ENCODE data around the gene ANGPTL8.

ANGPTL8 gene

DNA sequence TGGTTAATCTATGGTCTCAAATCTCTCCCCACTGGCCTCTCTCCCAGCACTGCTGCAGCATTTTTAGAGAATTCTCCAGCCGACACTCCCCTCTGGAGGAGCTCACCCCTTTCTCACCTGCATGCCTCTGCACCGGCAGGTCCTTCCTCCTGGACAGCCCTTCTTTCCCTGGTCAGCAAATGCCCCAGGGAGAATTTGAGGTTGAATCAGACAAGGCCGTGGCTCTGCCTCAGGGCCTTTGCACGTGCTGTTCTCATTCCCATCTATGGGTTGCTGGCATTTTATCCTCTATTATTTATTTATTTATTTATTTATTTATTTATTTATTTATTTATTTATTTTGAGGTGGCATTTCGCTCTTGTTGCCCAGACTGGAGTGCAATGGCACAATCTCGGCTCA is 24.3 kb downstream of the ANGPTL8 start:
- no peak for DNase-seq

DNA sequence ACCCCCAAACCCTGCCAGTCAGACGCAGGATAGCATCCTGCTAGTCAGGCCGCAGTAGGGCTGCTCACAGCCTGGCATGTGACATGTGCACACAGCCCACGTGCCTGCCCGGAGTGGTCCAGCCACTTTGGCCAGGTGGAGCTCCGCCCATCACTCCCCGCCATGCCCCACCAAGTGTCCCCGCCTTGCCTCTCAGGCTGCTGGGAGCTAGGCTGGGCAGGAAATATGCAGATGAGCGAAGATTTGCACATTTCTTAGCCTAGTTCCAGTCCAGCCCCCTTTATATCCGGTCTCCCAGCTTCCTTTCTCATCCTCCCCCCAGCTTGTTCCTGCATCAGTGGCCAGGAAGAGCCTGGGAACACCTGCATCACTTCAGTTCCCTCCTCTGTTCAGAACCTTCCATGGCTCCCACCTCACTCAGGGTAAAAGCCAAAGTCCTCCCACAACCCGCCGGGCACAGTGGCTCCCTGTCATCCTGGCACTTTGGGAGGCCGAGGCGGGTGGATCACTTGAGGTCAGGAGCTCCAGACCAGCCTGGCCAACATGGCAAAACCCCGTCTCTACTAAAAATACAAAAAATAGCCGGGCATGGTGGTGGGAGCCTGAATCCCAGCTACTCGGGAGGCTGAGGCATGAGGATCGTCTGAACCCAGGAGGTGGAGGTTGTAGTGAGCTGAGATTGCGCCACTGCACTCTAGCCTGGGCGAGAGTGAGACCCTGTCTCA is 25.2 kb downstream of the ANGPTL8 start:
- no peak for DNase-seq

DNA sequence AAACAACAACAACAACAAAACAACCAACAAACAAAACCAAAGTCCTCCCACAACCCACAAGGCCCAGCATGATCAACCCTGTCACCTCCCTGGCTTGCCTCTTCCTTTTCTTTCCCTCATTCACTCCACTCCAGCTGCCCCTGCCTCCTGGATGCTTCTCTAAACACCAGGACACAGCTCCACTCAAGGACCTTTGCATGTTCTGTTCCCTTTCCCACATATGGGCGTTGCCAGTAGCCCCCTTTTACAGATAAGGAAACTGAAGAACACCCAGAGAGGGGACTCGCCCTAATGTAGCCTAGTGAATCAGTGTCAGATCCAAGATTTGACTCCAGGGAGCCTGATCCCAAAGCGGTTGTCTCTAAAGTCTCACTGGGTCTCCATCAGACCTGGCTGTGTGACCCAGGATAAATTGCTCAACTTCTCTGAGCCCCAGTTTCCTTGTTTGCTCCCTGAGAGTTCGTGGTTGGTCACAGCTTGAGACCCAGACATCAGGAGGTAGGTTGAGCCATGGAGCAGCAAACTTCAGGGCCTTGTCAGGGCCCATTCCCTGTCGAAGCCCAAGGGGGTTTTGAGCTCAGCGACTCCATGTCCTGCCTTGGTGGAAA is 25.9 kb downstream of the ANGPTL8 start:
- no peak for DNase-seq

DNA sequence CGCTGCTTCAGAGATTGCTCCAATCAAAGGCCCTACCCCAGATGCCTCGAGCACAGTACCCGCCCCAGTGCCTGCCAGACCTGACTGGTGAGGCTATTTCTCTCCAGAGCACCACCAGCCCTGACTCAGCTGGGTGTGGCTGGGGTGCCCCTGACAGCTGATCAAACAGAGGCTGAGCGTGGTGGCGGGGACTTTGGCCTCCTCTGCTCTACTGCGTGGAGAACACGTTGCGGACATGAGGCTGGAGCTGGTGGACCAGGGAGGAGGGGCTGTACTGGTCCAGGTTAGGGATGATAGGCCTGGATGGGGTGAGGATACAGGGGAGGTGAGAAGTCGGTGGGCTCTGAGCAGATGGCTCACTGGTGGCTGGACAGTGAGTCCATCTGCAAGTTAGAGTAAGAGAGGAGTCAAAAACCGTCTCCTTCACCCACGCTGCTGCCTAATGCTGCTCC is 26.4 kb downstream of the ANGPTL8 start:
- DNase-seq, result peak in 2 of 3 experiments; percentile 50 to 66

DNA sequence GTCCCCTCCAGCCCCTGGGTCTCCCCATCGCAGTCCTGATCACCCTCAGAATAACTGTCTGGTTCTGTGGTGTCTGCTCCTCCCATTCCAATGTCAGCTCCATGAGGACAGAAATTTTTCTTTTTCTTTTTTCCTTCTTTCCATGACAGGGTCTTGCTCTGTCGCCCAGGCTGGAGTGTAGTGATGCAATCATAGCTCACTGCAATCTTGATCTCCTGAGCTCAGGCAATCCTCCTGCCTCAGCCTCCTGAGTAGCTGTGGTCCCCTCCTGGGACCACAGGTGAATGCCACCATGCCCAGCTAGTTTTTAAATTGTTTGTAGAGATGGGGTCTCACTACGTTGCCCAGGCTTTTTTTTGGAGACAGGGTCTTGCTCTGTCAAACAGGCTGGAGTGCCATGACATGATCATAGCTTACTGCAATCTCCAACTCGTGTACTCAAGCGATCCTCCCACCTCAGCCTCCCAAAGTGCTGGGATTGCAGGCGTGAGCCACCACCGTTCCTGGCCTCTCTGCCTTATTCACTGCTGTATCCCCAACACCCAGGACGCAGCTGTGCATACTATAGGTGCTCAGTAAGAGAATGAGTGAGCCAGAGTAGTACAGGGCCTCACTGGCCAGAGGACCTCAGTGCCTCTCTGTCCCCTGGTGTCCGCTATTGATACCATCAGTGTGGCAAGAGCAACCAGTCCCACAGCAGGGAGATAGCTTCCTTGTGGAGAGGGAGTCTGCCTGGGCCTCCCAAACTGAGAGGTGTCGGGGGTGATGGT is 28.1 kb downstream of the ANGPTL8 start:
- no peak for DNase-seq

DNA sequence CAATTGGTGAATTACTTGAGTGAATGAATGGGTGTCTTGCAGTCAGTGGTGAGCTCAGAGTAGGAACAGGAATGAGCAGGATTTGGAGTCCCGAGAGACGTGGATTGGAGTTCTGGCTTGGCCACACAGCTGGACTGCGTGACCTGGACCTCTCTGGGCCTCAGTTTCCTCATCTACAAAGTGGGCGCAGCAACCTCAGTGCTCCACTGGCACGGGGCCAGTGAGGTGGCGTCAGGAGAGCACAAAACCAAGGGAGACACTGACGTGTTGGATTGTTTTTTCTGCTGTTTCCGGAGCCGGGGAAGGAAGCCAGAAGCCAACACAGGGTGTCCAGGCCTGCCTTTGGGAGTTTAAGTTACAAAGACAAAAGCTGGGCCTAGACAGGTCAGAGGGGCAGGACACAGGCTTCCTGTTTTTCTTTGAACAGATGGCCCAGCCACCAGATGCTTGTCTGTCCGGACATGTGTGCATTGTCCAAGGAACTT is 29.4 kb downstream of the ANGPTL8 start:
- DNase-seq, result no peak

DNA sequence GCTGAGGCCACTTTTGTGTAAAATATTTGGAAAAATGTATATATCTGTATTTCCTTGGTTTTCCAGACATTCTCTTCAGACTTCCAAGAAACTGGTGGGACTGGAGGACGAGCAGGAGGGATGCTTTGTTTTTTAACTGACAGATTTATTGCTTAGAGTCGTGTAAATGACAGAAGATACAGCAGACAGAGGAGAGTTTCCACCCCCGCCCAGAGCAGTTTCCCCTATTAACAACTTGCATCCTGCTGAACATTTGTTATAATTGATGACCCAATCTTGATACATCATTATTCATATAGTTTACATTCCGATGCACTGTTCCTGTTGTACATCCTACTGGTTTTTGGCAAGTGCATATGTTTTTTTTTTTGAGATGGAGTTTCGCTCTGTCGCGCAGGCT is 30.0 kb downstream of the ANGPTL8 start:
- DNase-seq, result no peak

DNA sequence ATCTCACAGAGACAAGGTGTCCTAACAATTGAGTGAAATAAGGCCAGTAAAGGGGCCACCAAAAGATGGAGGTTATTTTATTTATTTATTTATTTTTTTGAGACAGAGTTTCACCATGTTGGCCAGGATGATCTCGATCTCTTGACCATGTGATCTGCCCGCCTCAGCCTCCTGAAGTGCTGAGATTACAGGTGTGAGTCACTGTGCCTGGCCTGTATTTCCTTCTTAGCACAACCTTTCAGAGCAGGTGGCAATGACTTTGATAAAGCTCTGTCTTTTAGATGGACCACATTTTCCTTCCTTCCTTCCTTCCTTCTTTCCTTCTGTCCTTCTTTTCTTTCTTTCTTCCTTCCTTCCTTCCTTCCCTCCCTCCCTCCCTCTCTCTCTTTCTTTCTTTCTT is 33.9 kb downstream of the ANGPTL8 start:
- no peak for DNase-seq

DNA sequence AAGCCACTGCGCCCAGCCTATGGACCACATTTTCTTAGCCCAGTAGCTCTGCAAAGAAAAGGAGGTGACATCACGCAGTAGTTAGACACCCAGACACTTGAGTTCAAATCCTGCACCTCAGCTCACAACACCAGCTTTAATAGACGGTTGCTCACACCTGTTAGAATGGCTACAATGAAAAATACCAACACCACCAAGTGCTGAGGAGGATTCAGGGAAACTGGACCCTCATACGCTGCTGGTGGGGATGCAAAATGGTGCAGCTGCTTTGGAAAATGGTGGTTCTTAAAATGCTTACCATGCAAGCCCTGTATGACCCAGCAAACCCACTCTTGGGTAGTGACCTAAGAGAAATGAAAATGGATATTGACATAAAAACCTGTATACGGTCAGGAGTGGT is 34.6 kb downstream of the ANGPTL8 start:
- DNase-seq, result no peak

DNA sequence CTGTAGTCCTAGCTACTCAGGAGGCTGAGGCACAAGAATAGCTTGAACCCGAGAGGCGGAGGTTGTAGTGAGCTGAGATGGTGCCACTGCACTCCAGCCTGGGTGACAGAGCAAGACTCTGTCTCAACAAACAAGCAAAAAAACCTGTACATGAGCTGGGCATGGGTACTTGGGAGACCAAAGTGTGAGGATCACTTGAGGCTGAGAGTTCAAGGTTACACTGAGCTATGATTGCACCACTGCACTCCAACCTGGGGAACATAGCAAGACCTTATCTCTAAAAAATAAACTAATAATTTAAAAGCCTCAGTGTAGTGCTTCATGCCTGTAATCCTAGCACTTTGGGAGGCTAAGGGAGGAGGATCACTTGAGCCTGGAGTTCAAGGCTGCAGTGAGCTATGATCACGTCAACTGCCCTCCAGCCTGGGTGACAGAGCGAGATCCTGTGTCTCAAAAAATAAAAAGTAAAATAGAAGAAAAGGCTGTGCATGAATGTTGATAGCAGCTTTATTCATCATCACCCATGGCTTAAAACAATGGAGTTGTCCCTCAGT is 35.2 kb downstream of the ANGPTL8 start:
- no peak for DNase-seq

DNA sequence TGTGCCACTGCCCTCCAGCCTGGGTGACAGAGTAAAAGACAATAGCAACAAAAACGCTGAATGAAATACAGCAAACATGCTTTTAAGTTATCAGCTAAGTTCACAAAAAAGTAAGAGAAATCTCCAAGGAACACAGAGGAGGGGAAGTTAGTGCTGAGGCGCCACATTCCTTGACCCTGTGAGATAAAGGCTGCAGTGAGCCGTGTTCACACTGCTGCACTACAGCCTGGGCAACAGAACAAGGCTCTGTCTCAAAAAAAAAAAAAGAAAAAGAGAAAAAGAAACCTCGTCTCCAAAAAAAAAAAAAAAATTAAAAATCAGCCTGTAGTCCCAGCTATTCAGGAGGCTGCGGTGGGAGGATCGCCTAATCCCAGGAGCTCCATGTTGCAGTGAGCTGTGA is 39.3 kb downstream of the ANGPTL8 start:
- DNase-seq, result no peak

DNA sequence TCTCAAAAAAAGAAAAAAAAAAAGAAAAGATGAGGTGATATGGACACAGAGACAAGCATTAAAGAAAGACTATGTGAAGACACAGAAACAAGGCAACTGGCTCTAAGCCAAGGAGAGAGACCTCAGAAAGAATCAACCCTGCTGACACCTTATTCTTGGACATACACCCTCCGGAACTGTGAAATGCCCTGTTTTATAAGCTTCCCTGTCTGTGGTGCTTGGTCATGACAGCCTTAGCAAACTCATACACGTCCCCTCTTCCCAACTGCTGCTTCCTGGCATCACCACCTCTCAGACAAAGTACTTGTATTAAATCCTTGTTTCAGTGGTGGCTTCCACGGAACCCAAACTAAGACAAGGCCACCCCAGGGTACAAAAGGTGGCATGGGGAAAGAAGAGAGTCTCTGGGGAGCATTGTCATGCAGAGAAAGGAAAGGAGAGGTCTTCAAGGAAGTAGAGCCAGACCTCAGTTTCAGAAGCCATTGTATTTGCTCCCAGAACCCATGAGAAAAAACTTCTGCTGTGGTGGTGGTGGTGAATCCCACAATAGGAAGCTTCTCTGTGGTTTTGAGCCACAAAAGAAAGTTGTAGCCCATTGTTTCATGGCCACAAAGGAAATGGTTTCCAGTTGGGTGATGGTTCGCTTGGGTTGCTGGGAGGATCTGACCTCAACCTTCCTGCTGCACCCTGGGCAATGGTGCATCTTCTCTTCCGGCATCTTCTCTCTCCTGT is 40.3 kb downstream of the ANGPTL8 start:
- peak in 1 of 3 experiments; percentile 27 for DNase-seq

DNA sequence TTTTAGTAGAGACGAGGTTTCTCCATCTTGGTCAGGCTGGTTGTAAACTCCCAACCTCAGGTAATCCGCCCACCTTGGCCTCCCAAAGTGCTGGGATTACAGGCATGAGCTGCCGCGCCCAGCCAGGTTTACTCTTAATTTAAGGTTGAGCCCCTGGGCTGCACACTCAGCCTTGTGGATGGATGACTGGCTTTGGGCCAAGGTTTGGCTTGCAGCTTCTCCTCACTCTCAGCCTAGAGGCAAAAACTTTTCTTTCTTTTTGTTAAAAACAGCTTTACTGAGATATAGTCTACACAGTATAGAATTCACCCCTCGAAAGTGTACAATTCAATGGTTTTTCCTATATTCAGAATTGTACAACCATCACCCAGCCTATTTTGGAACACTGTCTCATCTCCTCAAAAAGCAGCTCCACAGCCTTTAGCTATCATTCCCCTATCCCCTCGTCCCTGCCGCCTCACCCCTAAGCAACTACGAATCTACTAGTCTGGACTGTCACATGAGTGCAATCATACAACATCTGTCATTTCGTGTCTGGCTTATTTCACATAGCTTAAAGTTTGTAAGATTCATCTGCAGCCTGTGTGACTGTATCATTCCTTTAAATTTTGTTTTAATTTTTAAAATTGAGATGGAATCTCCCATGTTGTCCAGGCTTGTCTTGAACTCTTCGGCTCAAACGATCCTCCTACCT is 42.1 kb downstream of the ANGPTL8 start:
- DNase-seq, result no peak

DNA sequence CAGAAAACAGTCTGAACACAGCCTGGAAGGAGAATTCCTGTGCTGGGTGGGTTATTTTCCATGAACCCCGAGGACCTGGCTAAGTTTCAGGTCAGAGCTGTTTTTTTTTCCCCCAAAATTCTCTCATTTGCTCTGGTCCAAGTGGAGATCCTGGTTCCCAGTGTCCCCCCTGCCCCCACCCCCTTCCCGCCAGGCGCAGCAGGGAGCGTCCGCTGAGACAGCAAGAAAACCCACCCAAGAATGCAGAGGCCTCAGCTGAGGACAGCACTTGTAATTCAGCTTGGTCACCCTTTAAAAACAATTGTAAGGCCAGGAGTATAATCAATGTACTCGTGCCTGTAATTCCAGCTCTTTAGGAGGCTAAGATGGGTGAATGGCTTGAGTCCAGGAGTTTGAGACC is 45.1 kb downstream of the ANGPTL8 start:
- DNase-seq, result no peak

DNA sequence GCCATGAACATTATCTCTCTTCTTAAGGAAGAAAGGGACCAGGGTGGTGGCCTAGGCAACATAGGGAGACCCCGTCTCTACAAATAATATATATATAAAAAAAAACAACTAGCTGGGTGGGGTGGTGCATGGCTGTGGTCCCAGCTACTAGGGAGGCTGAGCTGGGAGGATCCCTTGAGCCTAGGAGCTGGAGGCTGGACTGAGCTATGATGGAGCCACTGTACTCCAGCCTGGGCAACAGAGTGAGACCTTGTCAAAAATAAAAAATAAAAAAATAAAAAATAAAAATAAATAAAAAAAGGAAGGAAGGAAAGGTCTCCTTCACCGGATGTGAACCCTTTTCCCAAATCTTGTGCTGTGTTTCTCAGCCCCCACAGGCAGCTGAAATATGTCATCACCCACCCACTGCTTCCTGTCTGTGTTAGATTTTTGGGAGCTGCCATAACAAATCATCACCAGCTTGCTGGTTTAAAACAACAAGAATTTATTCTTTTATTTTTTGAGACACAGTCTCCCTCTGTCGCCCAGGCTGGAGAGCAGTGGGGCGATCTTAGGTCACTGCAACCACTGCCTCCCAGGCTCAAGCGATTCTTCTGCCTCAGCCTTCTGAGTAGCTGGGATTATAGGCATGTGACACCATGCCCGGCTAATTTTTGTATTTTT is 47.0 kb downstream of the ANGPTL8 start:
- no peak for DNase-seq

DNA sequence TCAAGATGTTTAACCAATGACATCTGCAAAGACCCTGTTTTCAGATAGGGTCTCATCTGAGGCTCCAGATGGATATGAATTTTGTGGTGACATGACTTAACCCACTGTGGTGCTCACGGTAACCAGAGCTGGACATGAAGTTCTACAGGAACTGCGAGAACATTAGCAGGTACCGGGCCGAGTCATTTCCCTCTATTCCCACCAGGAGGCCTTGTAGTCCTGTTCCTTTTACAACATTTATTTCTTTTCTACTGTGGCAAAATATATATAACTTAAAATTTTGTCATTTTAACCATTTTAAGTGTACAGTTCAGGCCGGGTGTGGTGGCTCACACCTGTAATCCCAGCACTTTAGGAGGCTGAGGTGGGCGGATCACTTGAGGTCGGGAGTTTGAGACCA is 48.9 kb downstream of the ANGPTL8 start:
- DNase-seq, result no peak

DNA sequence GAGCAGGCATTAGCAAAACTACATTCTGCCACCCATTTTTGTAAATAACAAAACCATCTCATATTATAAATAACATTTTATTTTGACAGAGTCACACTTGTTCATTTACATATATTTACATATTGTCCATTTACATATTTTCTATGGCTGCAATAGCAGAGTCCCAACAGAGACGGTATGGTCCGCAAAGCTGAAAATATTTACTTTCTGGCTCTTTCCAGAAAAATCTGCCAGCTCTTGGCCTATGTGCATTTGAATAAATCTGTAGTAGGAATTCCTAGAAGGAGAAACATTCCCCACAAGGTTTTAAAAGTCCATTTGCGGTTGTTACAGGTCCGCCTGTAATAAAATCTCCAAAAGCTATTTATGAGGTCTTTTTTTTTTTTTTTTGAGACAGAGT is 50.8 kb downstream of the ANGPTL8 start:
- no peak for DNase-seq

DNA sequence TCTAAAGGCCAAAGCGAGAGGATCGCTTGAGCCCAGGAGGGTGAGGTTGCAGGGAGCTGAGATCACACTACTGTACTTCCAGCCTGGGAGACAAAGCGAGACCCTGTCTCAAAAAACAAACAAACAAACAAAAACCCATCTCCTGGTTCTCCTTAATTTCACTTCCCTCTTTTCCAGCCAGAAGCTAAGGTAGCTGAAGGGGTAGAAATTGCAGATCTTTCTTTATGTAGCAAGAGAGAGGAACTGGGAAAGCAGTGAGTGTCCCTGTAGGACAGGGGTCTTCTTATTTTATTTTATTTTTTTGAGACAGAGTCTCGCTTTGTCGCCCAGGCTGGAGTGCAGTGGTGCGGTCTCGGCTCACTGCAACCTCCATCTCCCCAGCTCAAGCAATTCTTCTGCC is 52.0 kb downstream of the ANGPTL8 start:
- no peak for DNase-seq

All from NCI-H1417 (cell line).